ENCODE data around the gene NME9.
A peak's percentile ranks its signal among the peaks of the same experiment; 100 is the strongest.
"Not testable (repeated sequence)": the region's sequence is repeated elsewhere in the genome, so short reads cannot be mapped to it uniquely, and the experiment has no call there.

The NME9 gene, protein sequence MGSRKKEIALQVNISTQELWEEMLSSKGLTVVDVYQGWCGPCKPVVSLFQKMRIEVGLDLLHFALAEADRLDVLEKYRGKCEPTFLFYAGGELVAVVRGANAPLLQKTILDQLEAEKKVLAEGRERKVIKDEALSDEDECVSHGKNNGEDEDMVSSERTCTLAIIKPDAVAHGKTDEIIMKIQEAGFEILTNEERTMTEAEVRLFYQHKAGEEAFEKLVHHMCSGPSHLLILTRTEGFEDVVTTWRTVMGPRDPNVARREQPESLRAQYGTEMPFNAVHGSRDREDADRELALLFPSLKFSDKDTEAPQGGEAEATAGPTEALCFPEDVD

DNA sequence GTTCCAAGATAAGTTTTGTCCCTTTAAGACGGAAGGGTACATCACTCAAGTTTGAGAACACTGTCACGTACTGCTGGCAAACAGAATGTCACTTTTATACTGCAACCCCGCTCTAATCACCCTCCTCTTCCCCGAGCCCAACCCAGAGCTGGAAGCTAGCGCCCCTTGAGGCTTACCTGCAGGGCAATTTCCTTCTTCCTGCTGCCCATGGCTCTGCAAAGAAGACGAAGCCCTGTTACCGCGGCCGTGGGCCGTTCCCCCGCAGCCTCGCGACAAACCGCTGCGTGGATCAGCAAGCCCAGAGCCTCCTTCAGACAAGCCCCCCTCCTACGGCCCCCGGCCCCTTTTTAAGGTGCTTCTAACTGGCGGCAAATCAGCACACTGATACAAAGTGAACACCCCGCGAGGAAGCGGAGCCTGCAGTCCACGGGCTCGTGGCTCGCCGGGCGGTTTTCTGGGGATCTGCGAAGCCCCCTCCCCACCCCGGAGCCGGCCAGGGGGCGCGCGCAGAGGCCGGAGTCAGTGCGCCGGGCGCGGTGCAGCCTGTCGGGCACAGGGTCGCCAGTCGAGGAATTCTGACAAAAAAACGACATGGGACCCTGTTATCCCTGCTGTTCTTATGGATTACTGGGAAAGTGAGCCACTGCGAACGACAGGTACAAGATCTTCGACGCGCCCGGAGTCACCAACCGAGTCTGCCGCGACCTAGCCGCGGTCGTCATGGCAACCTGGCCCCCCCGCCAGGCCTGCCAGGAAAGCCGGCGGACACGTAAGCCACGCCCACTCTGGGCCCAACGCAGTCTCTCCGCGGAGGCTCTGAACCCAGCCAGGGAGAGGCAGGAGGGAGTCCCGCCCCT lies at the start of gene NME9:
Gene NME9 (minus strand): TSS at position 725 of the 857 bp plus-strand sequence. CDS start 516 bp downstream, at position 209.
- H3K27me3 ChIP-seq (replicated peaks; ENCODE audit: control insufficient read depth, insufficient read depth, low read length), result peaks cover 3% of the 10 kb centered on the region
- peaks cover 21% of the 10 kb centered on the region for H3K4me1 ChIP-seq (ENCODE audit: control insufficient read depth, insufficient read depth, low read length)
- peak within 1 kb of the TSS; percentile 53 for H3K9ac ChIP-seq (ENCODE audit: low read length)
- DNase-seq (ENCODE audit: low read depth), result peak; percentile 88
- H3K9me3 ChIP-seq (ENCODE audit: control insufficient read depth, low read length), result no peaks in the 10 kb centered on the region
- peak within 1 kb of the TSS; percentile 82 for H3K4me3 ChIP-seq (ENCODE audit: low read length)
- H3K36me3 ChIP-seq (ENCODE audit: control insufficient read depth, insufficient read depth, low read length, severe bottlenecking), result no peaks in the 10 kb centered on the region

DNA sequence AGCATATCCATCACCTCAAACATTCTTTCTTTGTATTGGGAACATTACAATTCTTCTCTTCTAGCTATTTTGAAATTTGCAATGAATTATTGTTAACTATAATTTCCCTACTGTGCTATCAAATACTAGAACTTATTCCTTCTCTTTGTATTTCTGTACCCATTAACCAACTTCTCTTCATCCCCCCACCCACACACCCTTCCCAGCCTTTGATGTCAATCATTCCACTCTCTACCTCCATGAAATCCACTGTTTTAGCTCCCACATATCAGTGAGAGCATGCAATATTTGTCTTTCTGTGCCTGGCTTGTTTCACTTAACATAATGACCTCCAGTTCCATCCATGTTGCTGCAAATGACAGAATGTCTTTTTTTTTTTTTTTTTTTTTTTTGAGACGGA lies 49.3 kb upstream of the NME9 start:
- Histone ChIP-seq H3K9ac (ENCODE audit: low read length) (no peak overlapping the region), H3K9me3 (ENCODE audit: control insufficient read depth, low read length) (no peaks in the 10 kb centered on the region), H3K27me3 (replicated peaks; ENCODE audit: control insufficient read depth, insufficient read depth, low read length) (no peaks in the 10 kb centered on the region), H3K36me3 (ENCODE audit: control insufficient read depth, insufficient read depth, low read length, severe bottlenecking) (peaks cover 38% of the 10 kb centered on the region), H3K4me1 (ENCODE audit: control insufficient read depth, insufficient read depth, low read length) (peaks cover 42% of the 10 kb centered on the region), H3K4me3 (ENCODE audit: low read length) (no peak overlapping the region)
- no peak for DNase-seq (ENCODE audit: low read depth)

DNA sequence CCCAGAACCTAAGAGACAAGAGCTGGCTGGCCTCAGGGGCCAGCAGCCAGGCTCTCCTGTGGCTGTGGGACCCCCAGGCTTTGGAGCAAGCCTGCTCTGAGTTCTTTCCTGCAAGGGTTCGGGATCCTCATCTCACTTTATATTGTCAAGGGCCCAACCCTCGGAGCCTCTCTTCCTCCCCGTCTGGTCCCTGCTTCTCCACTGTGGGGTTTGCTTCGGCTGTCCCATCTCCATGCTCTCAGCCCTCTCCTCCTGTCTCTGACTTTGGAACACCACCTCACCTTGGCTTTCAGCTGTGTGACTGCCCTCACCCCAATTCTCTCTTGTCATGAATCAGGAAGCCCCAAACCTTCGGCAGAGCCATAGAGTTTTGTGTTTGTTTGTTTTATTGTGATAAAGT lies 48.7 kb upstream of the NME9 start:
- H3K4me3 ChIP-seq (ENCODE audit: low read length), result no peak overlapping the region
- no peaks in the 10 kb centered on the region for H3K27me3 ChIP-seq (replicated peaks; ENCODE audit: control insufficient read depth, insufficient read depth, low read length)
- no peak overlapping the region for H3K9ac ChIP-seq (ENCODE audit: low read length)

DNA sequence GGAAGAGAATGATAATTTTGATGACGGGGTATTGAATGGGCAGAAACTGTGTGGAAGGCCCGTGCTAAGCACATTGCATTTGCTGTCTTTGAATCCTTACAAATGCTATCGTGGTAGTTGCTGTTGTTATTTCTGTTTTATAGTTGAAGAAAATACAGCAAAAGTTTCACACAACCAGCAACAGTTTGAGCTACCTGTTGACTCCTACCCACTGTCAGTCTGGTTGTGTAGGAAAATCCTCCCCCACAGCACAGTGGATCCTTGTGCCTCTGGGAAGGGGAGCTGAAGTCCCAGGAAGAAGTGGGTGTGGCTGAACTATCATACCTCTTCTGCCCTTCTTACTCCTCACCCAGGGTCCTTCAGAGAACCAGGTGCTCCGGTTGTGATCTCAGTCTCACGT lies 48.2 kb upstream of the NME9 start:
- no peaks in the 10 kb centered on the region for H3K27me3 ChIP-seq (replicated peaks; ENCODE audit: control insufficient read depth, insufficient read depth, low read length)
- no peaks in the 10 kb centered on the region for H3K9me3 ChIP-seq (ENCODE audit: control insufficient read depth, low read length)
- H3K4me3 ChIP-seq (ENCODE audit: low read length), result no peak overlapping the region
- H3K36me3 ChIP-seq (ENCODE audit: control insufficient read depth, insufficient read depth, low read length, severe bottlenecking), result peaks cover 46% of the 10 kb centered on the region
- DNase-seq (ENCODE audit: low read depth), result no peak
- peaks cover 38% of the 10 kb centered on the region for H3K4me1 ChIP-seq (ENCODE audit: control insufficient read depth, insufficient read depth, low read length)
- no peak overlapping the region for H3K9ac ChIP-seq (ENCODE audit: low read length)

More for the DNA sequence above, 48.7 kb upstream of the NME9 start:
- peaks cover 42% of the 10 kb centered on the region for H3K4me1 ChIP-seq (ENCODE audit: control insufficient read depth, insufficient read depth, low read length)
- no peaks in the 10 kb centered on the region for H3K9me3 ChIP-seq (ENCODE audit: control insufficient read depth, low read length)
- DNase-seq (ENCODE audit: low read depth), result no peak
- peaks cover 41% of the 10 kb centered on the region for H3K36me3 ChIP-seq (ENCODE audit: control insufficient read depth, insufficient read depth, low read length, severe bottlenecking)

DNA sequence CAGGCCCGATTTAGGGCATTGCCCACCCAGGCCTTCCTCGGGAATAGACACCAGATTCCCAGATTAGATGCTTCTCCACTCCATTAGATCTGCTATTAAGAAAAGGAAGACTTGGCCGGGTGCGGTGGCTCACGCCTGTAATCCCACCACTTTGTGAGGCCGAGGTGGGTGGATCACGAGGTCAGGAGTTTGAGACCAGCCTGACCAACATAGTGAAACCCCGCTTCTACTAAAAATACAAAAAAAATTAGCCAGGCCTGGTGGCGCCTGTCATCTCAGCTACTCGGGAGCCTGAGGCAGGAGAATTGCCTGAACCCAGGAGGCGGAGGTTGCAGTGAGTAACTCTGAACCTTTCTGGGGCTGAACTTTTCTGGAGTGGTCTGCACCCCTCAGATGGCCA lies 47.6 kb upstream of the NME9 start:
- not testable (repeated sequence) for H3K4me3 ChIP-seq (ENCODE audit: low read length); H3K9me3 ChIP-seq (ENCODE audit: control insufficient read depth, low read length); DNase-seq (ENCODE audit: low read depth); H3K9ac ChIP-seq (ENCODE audit: low read length); H3K27me3 ChIP-seq (replicated peaks; ENCODE audit: control insufficient read depth, insufficient read depth, low read length)
- Histone ChIP-seq H3K4me1 (ENCODE audit: control insufficient read depth, insufficient read depth, low read length) (peaks cover 32% of the 10 kb centered on the region), H3K36me3 (ENCODE audit: control insufficient read depth, insufficient read depth, low read length, severe bottlenecking) (peaks cover 47% of the 10 kb centered on the region)

DNA sequence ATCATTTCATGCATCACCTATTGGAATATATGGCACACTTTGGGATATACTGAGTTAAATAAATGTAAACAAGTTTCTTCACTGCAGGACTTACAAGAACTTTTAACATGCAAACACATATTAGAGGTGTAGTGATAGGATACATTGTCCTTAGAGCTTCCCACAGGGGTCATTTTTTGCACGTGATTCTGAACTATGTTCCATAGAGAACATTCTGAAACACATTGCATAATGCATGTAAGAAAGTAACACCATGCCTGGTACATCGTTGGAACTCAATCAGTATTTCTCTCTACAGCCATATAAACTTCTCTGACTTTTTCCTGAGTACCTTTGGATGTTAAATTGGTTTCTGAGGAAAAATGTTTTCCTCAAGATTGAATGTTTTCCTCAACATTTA lies 47.0 kb upstream of the NME9 start:
- H3K9ac ChIP-seq (ENCODE audit: low read length), result no peak overlapping the region
- peaks cover 47% of the 10 kb centered on the region for H3K36me3 ChIP-seq (ENCODE audit: control insufficient read depth, insufficient read depth, low read length, severe bottlenecking)
- H3K4me3 ChIP-seq (ENCODE audit: low read length), result peak overlapping the region; percentile 16
- no peaks in the 10 kb centered on the region for H3K9me3 ChIP-seq (ENCODE audit: control insufficient read depth, low read length)
- peaks cover 27% of the 10 kb centered on the region for H3K4me1 ChIP-seq (ENCODE audit: control insufficient read depth, insufficient read depth, low read length)
- DNase-seq (ENCODE audit: low read depth), result no peak
- no peaks in the 10 kb centered on the region for H3K27me3 ChIP-seq (replicated peaks; ENCODE audit: control insufficient read depth, insufficient read depth, low read length)

DNA sequence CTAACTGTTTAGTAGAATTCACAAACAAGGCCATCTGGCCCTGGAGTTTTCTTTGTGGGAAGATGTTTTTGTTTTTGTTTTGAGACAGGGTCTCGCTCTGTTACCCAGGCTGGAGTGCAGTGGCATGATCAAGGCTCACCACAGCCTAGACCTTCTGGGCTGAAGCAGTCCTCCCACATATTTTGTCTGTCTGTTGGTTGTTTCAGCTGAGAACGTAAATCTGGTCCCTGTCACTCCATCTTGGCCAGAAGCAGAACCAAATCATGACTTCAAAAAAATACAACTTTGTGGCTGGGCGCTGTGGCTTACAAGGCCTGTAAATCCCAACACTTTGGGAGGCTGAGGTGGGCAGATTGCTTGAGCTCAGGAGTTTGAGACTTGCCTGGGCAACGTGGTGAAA lies 45.8 kb upstream of the NME9 start:
- no peak overlapping the region for H3K4me3 ChIP-seq (ENCODE audit: low read length)
- no peak for DNase-seq (ENCODE audit: low read depth)
- no peaks in the 10 kb centered on the region for H3K27me3 ChIP-seq (replicated peaks; ENCODE audit: control insufficient read depth, insufficient read depth, low read length)
- peaks cover 47% of the 10 kb centered on the region for H3K36me3 ChIP-seq (ENCODE audit: control insufficient read depth, insufficient read depth, low read length, severe bottlenecking)
- no peak overlapping the region for H3K9ac ChIP-seq (ENCODE audit: low read length)
- no peaks in the 10 kb centered on the region for H3K9me3 ChIP-seq (ENCODE audit: control insufficient read depth, low read length)
- H3K4me1 ChIP-seq (ENCODE audit: control insufficient read depth, insufficient read depth, low read length), result peaks cover 18% of the 10 kb centered on the region

DNA sequence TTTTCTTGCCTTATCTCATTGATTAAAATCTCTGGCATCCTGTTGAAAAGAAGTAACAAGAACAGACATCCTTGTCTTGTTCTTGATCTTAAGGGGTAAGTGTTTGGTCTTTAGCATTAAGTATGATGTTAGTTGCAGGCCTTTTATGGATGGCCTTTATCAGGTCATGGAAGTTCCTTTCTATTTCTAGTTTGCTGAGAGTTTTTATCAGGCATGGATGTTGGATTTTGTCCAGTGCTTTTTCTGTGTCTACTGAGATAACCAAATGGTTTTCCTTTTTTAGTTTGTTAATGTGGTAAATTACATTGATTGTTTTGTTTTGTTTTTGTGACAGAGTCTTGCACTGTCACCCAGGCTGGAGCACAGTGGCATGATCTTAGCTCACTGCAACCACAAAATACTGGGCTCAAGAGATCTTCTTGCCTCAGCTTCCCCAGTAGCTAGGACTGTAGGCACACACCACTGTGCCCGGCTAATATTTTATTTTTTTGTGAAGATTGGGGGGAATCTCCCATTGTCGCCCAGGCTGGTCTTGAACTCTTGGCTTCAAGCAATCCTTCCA lies 45.0 kb upstream of the NME9 start:
- DNase-seq (ENCODE audit: low read depth), result no peak
- Histone ChIP-seq H3K4me3 (ENCODE audit: low read length) (no peak overlapping the region), H3K27me3 (replicated peaks; ENCODE audit: control insufficient read depth, insufficient read depth, low read length) (no peaks in the 10 kb centered on the region), H3K9ac (ENCODE audit: low read length) (no peak overlapping the region), H3K36me3 (ENCODE audit: control insufficient read depth, insufficient read depth, low read length, severe bottlenecking) (peaks cover 47% of the 10 kb centered on the region), H3K4me1 (ENCODE audit: control insufficient read depth, insufficient read depth, low read length) (peaks cover 25% of the 10 kb centered on the region), H3K9me3 (ENCODE audit: control insufficient read depth, low read length) (no peaks in the 10 kb centered on the region)

DNA sequence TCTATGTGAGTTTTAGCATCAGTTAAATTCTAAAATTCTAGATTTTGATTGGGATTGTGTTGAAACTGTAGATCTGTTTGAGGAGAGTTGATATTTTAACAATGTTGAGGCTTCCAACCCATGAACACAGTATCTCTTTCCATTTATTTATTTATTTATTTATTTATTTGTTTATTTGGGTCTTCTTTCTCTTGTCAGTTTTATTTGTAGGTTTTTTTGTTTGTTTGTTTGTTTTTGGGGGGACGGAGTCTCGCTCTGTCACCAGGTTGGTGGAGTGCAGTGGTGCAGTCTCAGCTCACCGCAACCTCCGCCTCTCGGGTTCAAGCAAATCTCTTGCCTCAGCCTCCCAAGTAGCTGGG lies 44.1 kb upstream of the NME9 start:
- no peak overlapping the region for H3K9ac ChIP-seq (ENCODE audit: low read length)
- H3K36me3 ChIP-seq (ENCODE audit: control insufficient read depth, insufficient read depth, low read length, severe bottlenecking), result peaks cover 42% of the 10 kb centered on the region
- H3K27me3 ChIP-seq (replicated peaks; ENCODE audit: control insufficient read depth, insufficient read depth, low read length), result no peaks in the 10 kb centered on the region
- no peaks in the 10 kb centered on the region for H3K9me3 ChIP-seq (ENCODE audit: control insufficient read depth, low read length)
- no peak overlapping the region for H3K4me3 ChIP-seq (ENCODE audit: low read length)
- DNase-seq (ENCODE audit: low read depth), result no peak
- peaks cover 34% of the 10 kb centered on the region for H3K4me1 ChIP-seq (ENCODE audit: control insufficient read depth, insufficient read depth, low read length)

DNA sequence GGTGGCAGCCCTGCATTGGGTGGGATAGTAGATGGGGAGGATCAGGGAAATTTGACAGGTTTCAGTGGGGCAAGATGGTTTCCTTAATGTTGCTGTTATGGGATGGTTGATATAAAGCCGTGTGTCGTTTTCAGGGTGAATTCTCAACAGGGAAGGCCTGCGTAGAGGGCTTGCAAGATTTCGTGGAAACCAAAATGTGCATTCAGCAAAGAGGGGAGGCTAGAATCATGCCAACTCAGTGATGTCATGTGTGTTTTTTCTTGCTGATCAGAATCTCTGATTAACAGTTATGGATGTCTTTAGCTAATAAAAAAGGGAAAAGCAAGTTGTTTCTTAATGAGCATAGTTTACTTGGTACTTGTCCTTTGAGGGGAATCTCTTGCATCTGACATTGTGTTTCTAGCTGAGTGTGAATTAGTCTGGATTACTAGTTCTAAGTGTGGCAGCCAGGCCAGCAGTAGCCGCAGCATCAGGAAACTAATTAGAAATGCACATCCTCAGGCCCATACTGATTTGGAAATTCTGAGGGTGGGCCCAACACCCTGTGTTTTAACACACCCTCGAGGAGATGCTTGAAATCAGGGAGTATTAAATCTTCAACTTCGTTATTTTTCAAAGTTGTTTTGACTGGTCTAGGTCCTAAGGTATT lies 43.6 kb upstream of the NME9 start:
- Histone ChIP-seq H3K9ac (ENCODE audit: low read length) (no peak overlapping the region), H3K4me1 (ENCODE audit: control insufficient read depth, insufficient read depth, low read length) (peaks cover 34% of the 10 kb centered on the region), H3K9me3 (ENCODE audit: control insufficient read depth, low read length) (no peaks in the 10 kb centered on the region), H3K36me3 (ENCODE audit: control insufficient read depth, insufficient read depth, low read length, severe bottlenecking) (peaks cover 37% of the 10 kb centered on the region), H3K4me3 (ENCODE audit: low read length) (no peak overlapping the region), H3K27me3 (replicated peaks; ENCODE audit: control insufficient read depth, insufficient read depth, low read length) (no peaks in the 10 kb centered on the region)
- DNase-seq (ENCODE audit: low read depth), result no peak
